Activated naive CD8-positive, alpha-beta T cell (primary cell): Measurements from ENCODE around the gene CUEDC1.

ENCODE experiments used
- H3K27ac Mint-ChIP-seq: one replicate; pipeline ENCODE4 v1.8.0; 2021; ENCODE audit warnings: mixed read lengths
- H3K27me3 Mint-ChIP-seq: one replicate; pipeline ENCODE4 v1.8.0; 2021; ENCODE audit warnings: mixed read lengths
- H3K36me3 Mint-ChIP-seq: one replicate; pipeline ENCODE4 v1.8.0; 2021; ENCODE audit warnings: mixed read lengths
- H3K4me1 Mint-ChIP-seq: one replicate; pipeline ENCODE4 v1.8.0; 2021; ENCODE audit warnings: low read depth, mixed read lengths
- H3K4me3 Mint-ChIP-seq: one replicate; pipeline ENCODE4 v1.8.0; 2021; ENCODE audit warnings: mild to moderate bottlenecking, mixed read lengths
- H3K9me3 Mint-ChIP-seq: one replicate; pipeline ENCODE4 v1.8.0; 2021; ENCODE audit warnings: low read depth, mixed read lengths

The CUEDC1 gene

GRCh38 chr17:57868910-57869616, 86.1 kb downstream of the CUEDC1 start:
- no peaks in the 10 kb centered on the region for H3K9me3 Mint-ChIP-seq
- peaks cover 19% of the 10 kb centered on the region for H3K4me1 Mint-ChIP-seq

DNA sequence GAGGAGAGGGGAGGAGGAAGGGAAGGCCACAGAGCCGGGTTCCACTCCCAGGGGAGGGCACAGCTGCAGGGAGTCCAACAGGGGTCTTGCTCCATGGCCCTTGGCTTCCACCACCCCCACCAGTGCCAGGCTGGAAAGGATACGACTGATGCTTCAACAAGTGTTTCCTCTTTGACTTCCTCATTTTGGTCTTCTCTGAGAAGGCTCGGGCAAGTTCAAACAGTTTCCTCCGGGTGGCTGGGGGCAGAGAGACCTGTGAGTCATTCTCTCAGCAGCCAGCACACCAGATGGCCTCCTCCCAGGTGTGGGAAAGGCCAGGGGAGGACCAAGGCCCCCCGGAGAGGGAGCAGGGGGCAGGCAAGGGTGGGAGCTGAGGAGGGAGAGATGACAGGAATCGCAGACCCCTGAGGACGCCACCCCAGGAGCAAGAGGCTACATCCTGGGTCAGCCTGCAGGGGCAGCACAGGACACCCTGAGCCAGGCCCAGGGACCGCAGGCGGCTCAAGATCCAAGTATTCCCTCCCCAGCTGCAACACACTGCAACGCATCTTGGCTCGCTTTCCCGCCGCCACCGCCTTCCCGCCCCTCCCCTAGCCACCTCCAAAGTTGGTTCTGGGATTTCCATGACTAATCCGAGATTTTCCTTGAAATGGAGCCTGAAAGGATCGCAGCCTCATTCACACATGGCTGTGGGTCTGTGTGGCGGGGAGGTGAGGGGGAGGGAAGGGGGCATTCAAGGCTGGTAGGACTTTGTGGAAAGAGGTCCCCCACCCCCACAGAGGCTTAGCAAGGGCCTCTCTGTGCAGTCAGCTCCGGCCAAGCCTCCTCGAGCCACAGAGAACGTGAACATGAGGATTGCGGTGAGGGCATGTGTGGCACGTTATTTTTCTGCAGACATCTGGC, 87.0 kb downstream of the CUEDC1 start:
- Mint-ChIP-seq H3K9me3 (no peaks in the 10 kb centered on the region), H3K4me1 (peaks cover 13% of the 10 kb centered on the region), H3K36me3 (no peaks in the 10 kb centered on the region), H3K4me3 (no peak overlapping the region), H3K27ac (no peak overlapping the region), H3K27me3 (peaks cover 4% of the 10 kb centered on the region)

More at GRCh38 chr17:57868910-57869616, 86.1 kb downstream of the CUEDC1 start:
- Mint-ChIP-seq H3K36me3 (no peaks in the 10 kb centered on the region), H3K27ac (no peak overlapping the region), H3K27me3 (peaks cover 7% of the 10 kb centered on the region), H3K4me3 (no peak overlapping the region)

GRCh38 chr17:57867126-57867525, 88.1 kb downstream of the CUEDC1 start:
- Mint-ChIP-seq H3K27me3 (peaks cover 2% of the 10 kb centered on the region), H3K27ac (peak overlapping the region; percentile 16), H3K9me3 (no peaks in the 10 kb centered on the region), H3K36me3 (no peaks in the 10 kb centered on the region), H3K4me3 (no peak overlapping the region), H3K4me1 (peaks cover 11% of the 10 kb centered on the region)

- H3K27ac Mint-ChIP-seq, result no peak overlapping the region
- H3K9me3 Mint-ChIP-seq, result no peaks in the 10 kb centered on the region
- H3K27me3 Mint-ChIP-seq, result no peaks in the 10 kb centered on the region
- peaks cover 11% of the 10 kb centered on the region for H3K4me1 Mint-ChIP-seq
- H3K36me3 Mint-ChIP-seq, result no peaks in the 10 kb centered on the region
- H3K4me3 Mint-ChIP-seq, result no peak overlapping the region
Observed at GRCh38 chr17:57866723-57867122, 88.5 kb downstream of the CUEDC1 start.

DNA sequence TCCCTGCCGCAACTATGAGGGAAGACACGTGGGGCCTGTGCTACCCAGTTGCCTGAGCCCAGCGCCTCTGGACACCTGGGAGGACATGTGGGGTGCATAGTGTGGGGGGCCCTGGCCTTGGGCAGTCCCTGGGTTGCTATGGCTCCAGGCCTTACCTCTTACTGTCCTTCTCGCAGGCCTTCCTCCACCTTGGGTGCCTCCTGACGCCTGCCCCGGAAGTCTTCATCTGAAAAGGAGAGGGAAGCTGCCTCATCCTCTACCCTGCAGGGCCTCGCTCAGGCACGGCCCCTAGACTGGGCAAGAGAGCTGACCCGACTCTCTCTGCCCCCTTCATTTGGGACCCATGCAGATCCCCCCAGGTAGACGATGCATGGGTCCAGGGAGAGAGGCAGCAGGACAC, 88.9 kb downstream of the CUEDC1 start:
- Mint-ChIP-seq H3K27me3 (no peaks in the 10 kb centered on the region), H3K4me3 (no peak overlapping the region), H3K36me3 (no peaks in the 10 kb centered on the region), H3K9me3 (no peaks in the 10 kb centered on the region), H3K27ac (no peak overlapping the region), H3K4me1 (peaks cover 11% of the 10 kb centered on the region)

DNA sequence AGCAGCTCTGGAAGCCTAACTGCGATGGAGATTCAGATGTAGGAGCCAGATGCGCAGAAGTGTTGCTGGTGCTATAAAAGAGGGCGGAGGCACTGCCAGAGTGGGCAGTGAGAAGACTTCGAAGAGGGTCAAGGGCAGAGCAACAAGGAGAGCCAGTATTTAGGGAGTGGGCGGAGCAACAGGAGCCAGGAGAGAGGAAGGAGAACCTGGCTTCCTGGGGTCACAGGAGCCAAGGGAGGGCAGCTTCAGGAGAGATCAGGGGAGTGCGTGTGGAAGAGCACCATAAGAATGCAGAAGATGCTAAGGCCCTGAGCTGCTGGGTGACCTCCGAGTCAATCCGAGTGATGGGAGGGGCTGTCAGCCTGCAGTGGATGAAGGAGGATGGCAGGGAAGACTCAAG, 90.9 kb downstream of the CUEDC1 start:
- H3K27me3 Mint-ChIP-seq, result peaks cover 2% of the 10 kb centered on the region
- no peak overlapping the region for H3K27ac Mint-ChIP-seq
- no peak overlapping the region for H3K4me3 Mint-ChIP-seq
- H3K9me3 Mint-ChIP-seq, result no peaks in the 10 kb centered on the region
- peaks cover 21% of the 10 kb centered on the region for H3K4me1 Mint-ChIP-seq
- H3K36me3 Mint-ChIP-seq, result no peaks in the 10 kb centered on the region

DNA sequence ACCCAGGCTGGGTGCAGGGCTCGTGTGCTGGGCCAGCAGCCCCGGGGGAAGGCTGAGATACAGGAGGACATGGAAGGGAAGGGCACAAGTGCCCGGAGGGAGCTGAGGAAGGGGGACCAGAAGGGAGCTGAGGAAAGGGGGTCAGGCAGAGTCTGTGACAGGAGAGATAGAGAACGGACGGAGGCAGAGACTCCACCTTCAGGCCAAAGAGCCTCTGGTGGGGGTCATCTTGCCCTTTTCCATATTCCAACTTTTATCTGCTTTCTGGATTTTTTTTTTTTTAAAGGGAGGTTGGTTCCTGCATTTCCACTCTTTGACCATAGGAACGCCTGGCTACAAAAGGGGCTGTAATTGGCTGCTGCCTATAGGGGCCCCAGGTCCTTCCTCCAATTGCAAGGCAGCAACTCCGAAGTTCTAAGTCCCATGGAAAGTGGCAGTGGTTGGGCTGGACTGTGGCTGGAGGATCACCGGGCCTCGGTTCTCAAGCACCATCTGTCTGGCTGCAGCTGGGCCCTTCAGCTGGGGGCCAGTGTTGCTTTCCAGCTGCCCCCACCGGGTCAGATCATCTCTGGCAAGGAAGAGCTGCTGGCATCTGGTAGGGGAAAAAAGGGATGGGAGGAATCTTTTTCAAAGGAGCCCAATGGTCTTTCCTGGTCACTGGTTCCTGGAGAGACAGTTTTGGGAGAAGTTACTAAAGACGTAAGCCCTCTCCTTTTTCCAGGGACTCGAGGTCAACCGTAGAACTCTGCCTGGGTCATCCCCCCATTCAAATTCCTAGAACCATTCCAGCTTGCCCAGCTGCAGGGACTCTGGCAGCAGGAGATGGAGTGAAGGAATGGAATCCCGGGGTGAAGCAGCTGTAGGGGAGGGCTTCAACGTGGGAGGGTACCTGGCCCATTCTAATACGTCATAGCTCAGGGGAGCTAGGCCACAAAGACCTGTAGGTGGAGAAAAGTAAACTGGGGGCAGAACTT, 92.2 kb downstream of the CUEDC1 start:
- H3K27ac Mint-ChIP-seq, result no peak overlapping the region
- peaks cover 16% of the 10 kb centered on the region for H3K4me1 Mint-ChIP-seq
- H3K4me3 Mint-ChIP-seq, result no peak overlapping the region
- no peaks in the 10 kb centered on the region for H3K36me3 Mint-ChIP-seq
- peaks cover 4% of the 10 kb centered on the region for H3K27me3 Mint-ChIP-seq
- no peaks in the 10 kb centered on the region for H3K9me3 Mint-ChIP-seq

DNA sequence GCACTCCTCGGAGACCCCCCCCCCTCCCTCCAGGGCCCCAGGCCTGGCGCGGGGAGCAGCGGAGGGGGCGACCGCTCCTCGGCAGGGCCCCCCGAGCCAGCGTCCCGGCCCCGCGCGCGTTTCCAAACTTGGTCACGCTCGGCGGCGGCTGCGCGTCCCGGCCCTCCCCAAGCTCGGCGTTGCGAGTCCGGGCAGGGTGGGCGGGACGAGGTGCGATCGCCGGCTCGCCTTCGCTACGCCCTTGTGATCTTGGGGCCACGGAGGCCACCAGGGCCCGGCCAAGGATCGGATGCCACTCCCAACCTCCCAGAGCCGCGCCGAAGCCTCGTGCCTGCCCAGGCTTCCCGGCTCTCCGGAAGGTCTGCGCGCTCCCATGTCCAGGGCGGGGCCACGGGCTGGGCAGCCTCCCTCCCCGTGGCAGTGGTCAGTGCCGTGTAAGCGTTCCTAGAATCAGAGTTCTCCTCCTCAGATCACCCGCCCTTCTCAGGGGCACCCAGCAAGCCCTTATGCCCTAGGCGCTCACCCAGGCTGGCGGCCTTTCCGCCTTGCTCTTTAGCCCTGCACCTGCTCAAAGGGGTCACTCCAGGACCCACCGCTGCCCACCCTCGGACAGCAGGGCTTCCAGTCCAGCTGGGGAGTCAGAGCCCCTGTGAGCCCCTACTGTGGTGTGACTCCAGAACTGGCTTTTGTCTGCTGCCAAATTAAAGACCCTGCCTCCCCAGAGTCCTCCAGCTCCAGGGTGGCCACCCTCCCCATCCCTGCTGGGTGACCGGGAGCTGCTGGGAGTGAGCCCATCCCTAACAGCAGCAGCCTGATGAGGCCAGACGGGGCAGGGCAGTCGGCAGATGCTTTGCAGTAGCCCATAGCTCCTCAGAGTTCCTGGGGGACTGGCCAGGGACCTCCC, 93.2 kb downstream of the CUEDC1 start:
- Mint-ChIP-seq H3K27ac (no peak overlapping the region), H3K4me1 (peaks cover 10% of the 10 kb centered on the region), H3K4me3 (peak overlapping the region; percentile 17), H3K36me3 (no peaks in the 10 kb centered on the region), H3K27me3 (peaks cover 4% of the 10 kb centered on the region), H3K9me3 (no peaks in the 10 kb centered on the region)

DNA sequence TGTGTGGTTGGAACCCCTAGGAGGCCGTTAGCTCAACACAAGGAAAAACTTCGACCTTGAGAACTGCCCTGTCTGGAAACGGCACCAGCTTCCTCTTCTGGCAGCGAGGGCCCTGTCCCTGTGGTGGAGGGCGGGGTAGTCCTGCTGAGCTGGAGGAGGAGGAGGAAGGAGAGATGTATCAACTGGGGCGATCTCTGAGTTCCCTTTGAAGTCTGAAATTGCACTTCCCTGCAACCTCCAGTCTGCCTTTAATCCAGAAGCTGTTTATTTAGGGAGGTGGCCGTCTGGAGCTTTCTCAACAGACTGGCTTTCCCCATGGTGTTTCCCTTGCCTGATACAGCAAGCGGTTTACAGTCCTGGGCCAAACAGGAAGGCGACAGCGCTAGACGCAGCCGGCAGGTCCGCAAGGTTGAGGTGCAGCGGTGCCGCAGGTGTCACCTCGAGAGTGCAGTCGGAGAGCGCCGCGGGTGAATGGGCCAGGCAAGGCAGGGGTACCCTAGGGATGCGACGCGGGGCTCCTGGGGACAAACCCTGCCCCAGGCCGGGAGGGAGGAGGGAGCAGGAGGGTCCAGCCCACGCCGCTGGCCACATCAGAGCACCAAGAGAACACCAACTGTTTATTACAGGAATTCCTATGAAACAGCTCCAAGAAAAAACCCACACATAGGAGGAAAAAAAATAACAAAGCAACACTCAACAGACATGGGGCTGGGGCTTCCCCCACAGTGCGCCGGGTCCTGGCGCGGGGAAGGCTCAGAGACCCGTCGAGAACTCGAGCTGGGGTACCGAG, 94.0 kb downstream of the CUEDC1 start:
- Mint-ChIP-seq H3K36me3 (no peaks in the 10 kb centered on the region), H3K4me1 (peaks cover 10% of the 10 kb centered on the region), H3K27ac (no peak overlapping the region), H3K9me3 (no peaks in the 10 kb centered on the region), H3K4me3 (peak overlapping the region; percentile 85), H3K27me3 (peaks cover 4% of the 10 kb centered on the region)

DNA sequence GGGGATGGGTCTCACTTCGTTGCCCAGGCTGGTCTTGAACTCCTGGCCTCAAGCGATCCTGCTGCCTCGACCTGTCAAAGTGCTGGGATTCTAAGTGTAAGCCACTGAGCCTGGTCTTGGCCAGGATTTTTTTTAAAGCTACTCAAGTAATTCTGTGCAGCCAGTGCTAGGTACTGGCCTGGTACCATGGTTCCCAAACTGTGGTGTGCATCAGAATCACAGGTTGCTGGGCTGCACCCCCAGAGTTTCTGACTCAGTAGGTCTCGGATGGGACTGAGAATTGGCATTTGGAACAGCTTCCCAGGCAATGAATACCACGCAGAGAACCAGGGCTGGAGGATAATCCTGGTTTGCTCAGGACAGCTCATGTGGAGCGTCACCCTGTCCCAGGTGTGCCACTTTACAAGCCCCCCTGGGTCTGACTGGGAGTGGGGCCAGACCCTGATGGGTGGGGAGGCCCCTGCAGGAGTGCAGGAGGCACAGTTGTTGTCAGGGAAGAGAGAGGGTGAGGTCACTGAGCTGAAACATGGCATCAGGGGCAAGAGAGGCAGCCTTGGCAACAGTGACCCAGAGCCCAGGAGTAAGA, 94.7 kb downstream of the CUEDC1 start:
- Mint-ChIP-seq H3K9me3 (no peaks in the 10 kb centered on the region), H3K27me3 (peaks cover 4% of the 10 kb centered on the region), H3K4me1 (peaks cover 10% of the 10 kb centered on the region), H3K4me3 (peak overlapping the region; percentile 85), H3K36me3 (no peaks in the 10 kb centered on the region), H3K27ac (no peak overlapping the region)

DNA sequence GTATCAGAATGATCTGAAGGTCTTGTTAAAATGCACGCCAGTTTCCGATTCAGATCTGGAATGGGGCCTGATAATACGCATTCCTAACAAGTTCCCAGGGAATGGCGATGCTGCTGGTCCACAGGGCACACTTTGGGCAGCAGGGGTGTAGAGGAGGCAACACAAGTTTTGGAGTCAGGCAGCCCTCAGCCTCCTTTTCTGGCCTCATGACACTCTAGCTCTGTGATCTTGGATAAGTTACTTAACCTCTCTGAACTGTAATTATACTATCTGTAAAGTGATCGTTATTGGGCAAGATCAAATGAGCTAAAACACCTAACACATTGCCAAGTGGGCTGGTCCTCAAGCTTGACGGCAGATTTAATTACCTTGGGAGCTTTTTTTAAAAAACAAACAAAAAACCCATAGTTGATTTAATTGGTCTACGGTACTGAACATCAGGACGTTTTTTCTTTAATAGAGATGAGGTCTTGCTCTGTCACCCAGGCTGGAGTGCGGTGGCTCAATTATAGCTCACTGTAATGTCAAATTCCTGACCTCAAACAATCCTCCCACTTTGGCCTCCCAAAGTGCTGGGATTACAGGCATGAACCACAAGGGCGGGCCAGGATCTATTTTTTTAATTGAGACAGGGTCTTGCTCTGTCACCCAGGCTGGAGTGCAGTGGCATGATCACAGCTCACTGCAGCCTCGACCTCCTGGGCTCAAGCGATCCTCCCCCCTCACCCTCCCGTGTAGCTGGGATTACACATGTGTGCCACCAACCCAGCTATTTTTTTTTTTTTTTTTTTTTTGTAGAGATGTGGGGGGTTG, 95.4 kb downstream of the CUEDC1 start:
- Mint-ChIP-seq H3K9me3 (no peaks in the 10 kb centered on the region), H3K4me1 (peaks cover 10% of the 10 kb centered on the region), H3K27me3 (peaks cover 4% of the 10 kb centered on the region)

GRCh38 chr17:57858838-57859237, 96.4 kb downstream of the CUEDC1 start:
- Mint-ChIP-seq H3K27ac (no peak overlapping the region), H3K4me1 (peaks cover 10% of the 10 kb centered on the region), H3K36me3 (no peaks in the 10 kb centered on the region), H3K27me3 (peaks cover 4% of the 10 kb centered on the region), H3K9me3 (no peaks in the 10 kb centered on the region), H3K4me3 (no peak overlapping the region)

More for the DNA sequence above, 95.4 kb downstream of the CUEDC1 start:
- no peak overlapping the region for H3K4me3 Mint-ChIP-seq
- no peaks in the 10 kb centered on the region for H3K36me3 Mint-ChIP-seq
- H3K27ac Mint-ChIP-seq, result no peak overlapping the region
